ENCODE results near the gene RER1. TPM values are rescaled to one million over a fixed set of nuclear protein-coding genes. Genes with fewer than 3 reads are reported as not detected.

Gene RER1
- total RNA-seq, 1 experiment from 2014 or later = 110 TPM

- H3K27me3 ChIP-seq (ENCODE audit: insufficient read depth, low read length) = no peaks in the 10 kb centered on the region
- H4K8ac ChIP-seq (replicated peaks; ENCODE audit: insufficient read length, low read depth, low read length) = no peak overlapping the region
- Mint-ChIP-seq H3K36me3 (ENCODE audit: insufficient read depth in 1 of 3, low read depth in 3 of 3) (peaks cover 0 to 5% (median 0%) of the 10 kb centered on the region in 3 experiments; a peak in 1 of 7 replicates), H3K4me1 (peaks cover 3 to 4% of the 10 kb centered on the region in 2 experiments; a peak in 1 of 4 replicates), H3K4me3 (no peak overlapping the region), H3K27ac (no peak overlapping the region), H3K9me3 (no peaks in the 10 kb centered on the region), H3K27me3 (ENCODE audit: low read depth) (no peaks in the 10 kb centered on the region; the same call in 1 of the 2 replicates)
- no peaks in the 10 kb centered on the region for H3K79me2 ChIP-seq (ENCODE audit: insufficient read depth, low read length)
- H3K18ac ChIP-seq (ENCODE audit: insufficient read length, low read depth, low read length) = no peak overlapping the region
- no peak overlapping the region for H2BK120ac ChIP-seq (ENCODE audit: low read depth, low read length, poor library complexity, severe bottlenecking)
- no peak overlapping the region for H3K4me2 ChIP-seq (ENCODE audit: insufficient read depth, insufficient read length, low read length)
- H2BK12ac ChIP-seq (ENCODE audit: insufficient read length, low read depth, low read length) = no peak overlapping the region
- no peak overlapping the region for H3K9ac ChIP-seq (ENCODE audit: extremely low read depth, insufficient read length, low read length)
- no peak overlapping the region for H3K27ac ChIP-seq (ENCODE audit: insufficient read length, low read depth, low read length)
- peak; percentile 81 for DNase-seq
- no peak overlapping the region for H2BK5ac ChIP-seq (ENCODE audit: insufficient read length, low read length)
- no peak overlapping the region for H2AK5ac ChIP-seq (ENCODE audit: insufficient read length, low read length)
- no peak overlapping the region for H2AFZ ChIP-seq (ENCODE audit: low read length)
- no peaks in the 10 kb centered on the region for H3K4me1 ChIP-seq (ENCODE audit: insufficient read depth, low read length)
- H3K4ac ChIP-seq (ENCODE audit: low read depth, low read length) = no peak overlapping the region
- no peak overlapping the region for H3T11ph ChIP-seq (ENCODE audit: low read length)
- H3K9me3 ChIP-seq (ENCODE audit: control insufficient read depth, low read depth, low read length) = no peaks in the 10 kb centered on the region
- no peak overlapping the region for H3K23ac ChIP-seq (ENCODE audit: insufficient read length, low read depth, low read length)
- H4K5ac ChIP-seq (ENCODE audit: insufficient read length, low read depth, low read length) = no peak overlapping the region
- H4K20me1 ChIP-seq (ENCODE audit: control insufficient read depth, insufficient read depth, insufficient read length) = no peaks in the 10 kb centered on the region
- H2BK15ac ChIP-seq (ENCODE audit: low read depth, low read length) = no peak overlapping the region
- H3K23me2 ChIP-seq (ENCODE audit: insufficient read length, low read depth, low read length, poor library complexity, severe bottlenecking) = no peaks in the 10 kb centered on the region
- no CpG with 5 or more reads among the region's 13 CpGs for WGBS (ENCODE audit: extremely low coverage, insufficient read length, low lambda C conversion rate)
- H2BK20ac ChIP-seq (ENCODE audit: low read depth, low read length, poor library complexity, severe bottlenecking) = no peak overlapping the region
- peak; percentile 70 for TF ChIP-seq CTCF (conservative IDR thresholded peaks at IDR 0.05)
- no peaks in the 10 kb centered on the region for H3K79me1 ChIP-seq (ENCODE audit: insufficient read depth, low read depth, low read length, poor library complexity, severe bottlenecking)
- H3K14ac ChIP-seq (ENCODE audit: insufficient read depth, low read length) = no peak overlapping the region
- no peak overlapping the region for H3K56ac ChIP-seq (ENCODE audit: insufficient read length, low read depth, low read length)
- H4K91ac ChIP-seq (ENCODE audit: insufficient read length, low read depth, low read length) = no peak overlapping the region
Measured at GRCh38 chr1:2382621-2383361, 8.8 kb upstream of the RER1 start.
